Suprapubic skin (tissue), 4 donors: ENCODE results near the gene IPO5.
"Not testable (repeated sequence)": the region's sequence is repeated elsewhere in the genome, so short reads cannot be mapped to it uniquely, and the experiment has no call there.

Source experiments
- EP300 ChIP-seq: sonication (generic); formaldehyde crosslinking; IDR thresholded peaks from one replicate; pipeline ENCODE4 v1.6.1; 2017; ENCODE audit warnings: antibody characterized with exemption
- POLR2A ChIP-seq, 2 donors: fragments of 450-650 bp; IDR thresholded peaks; one replicate each; pipeline ENCODE4 v1.6.1; 2017; ENCODE audit warnings: antibody characterized with exemption in 2 of 2, mild to moderate bottlenecking in 2 of 2, moderate library complexity in 2 of 2
- POLR2AphosphoS5 ChIP-seq, 3 donors: sonication (generic); formaldehyde crosslinking; IDR thresholded peaks; one replicate each; pipeline ENCODE4 v1.6.1; 2017; ENCODE audit warnings: antibody characterized with exemption in 3 of 3
- TF ChIP-seq, protein P1 (sequence below), 2 donors: fragments of 200-600 bp in 1 of 2; fragments of 450-650 bp in 1 of 2; sonication (generic) in 1 of 2; IDR thresholded peaks; one replicate each; pipeline ENCODE4 v1.5.1; 2016 to 2019; ENCODE audit warnings: antibody characterized with exemption in 2 of 2, mild to moderate bottlenecking in 1 of 2, moderate library complexity in 1 of 2

DNA sequence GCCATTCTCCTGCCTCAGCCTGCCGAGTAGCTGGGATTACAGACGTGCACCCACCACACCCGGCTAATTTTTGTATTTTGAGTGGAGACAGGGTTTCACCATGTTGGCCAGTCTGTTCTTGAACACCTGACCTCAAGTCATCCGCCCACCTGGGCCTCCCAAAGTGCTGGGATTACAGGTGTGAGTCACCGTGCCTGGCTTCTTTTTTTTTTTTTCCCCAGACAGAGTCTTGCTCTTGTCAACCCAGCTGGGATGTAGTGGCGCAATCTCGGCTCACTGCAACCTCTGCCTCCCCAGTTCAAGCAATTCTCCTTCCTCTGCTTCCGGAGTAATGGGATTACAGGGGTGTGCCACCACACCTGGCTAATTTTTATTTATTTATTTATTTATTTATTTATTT, 51.5 kb downstream of the IPO5 start:
- TF ChIP-seq, protein P1, sequence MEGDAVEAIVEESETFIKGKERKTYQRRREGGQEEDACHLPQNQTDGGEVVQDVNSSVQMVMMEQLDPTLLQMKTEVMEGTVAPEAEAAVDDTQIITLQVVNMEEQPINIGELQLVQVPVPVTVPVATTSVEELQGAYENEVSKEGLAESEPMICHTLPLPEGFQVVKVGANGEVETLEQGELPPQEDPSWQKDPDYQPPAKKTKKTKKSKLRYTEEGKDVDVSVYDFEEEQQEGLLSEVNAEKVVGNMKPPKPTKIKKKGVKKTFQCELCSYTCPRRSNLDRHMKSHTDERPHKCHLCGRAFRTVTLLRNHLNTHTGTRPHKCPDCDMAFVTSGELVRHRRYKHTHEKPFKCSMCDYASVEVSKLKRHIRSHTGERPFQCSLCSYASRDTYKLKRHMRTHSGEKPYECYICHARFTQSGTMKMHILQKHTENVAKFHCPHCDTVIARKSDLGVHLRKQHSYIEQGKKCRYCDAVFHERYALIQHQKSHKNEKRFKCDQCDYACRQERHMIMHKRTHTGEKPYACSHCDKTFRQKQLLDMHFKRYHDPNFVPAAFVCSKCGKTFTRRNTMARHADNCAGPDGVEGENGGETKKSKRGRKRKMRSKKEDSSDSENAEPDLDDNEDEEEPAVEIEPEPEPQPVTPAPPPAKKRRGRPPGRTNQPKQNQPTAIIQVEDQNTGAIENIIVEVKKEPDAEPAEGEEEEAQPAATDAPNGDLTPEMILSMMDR (IDR thresholded peaks at IDR 0.05), result not testable (repeated sequence)
- TF ChIP-seq POLR2AphosphoS5 (IDR thresholded peaks at IDR 0.05); EP300; POLR2A (IDR thresholded peaks at IDR 0.05): not testable (repeated sequence)
